ENCODE results near the gene PGBD1. TPM values are rescaled to one million over a fixed set of nuclear protein-coding genes. Genes with fewer than 3 reads are reported as not detected.
A peak's percentile ranks its signal among the peaks of the same experiment; 100 is the strongest.

PGBD1 gene
- total RNA-seq, 4 donors from 2014 or later: 6.5 to 7.7 (median 7.2) TPM

GRCh38 chr6:28258877-28259777, 22.2 kb upstream of the PGBD1 start, which contains the start of gene NKAPL:
Gene NKAPL (plus strand): TSS chr6:28259297. CDS start chr6:28259372, 75 bp downstream.
- peak; percentile 91 for ATAC-seq
- peaks cover 0 to 13% (median 0%) of the 10 kb centered on the region in 3 donors for H3K4me1 ChIP-seq
- peak within 1 kb of the TSS in 2 of 4 donors; percentile 3 to 45 for H3K27ac ChIP-seq
- H3K27me3 ChIP-seq: no peaks in the 10 kb centered on the region
- 16 to 20% methylated on average over 16 to 17 of the region's 58 CpGs for WGBS, 2 donors (ENCODE audit: low coverage in 1 of 2)
- TF ChIP-seq POLR2AphosphoS5 (IDR thresholded peaks at IDR 0.05): peak; percentile 46
- TF ChIP-seq POLR2A (IDR thresholded peaks at IDR 0.05): no peak
- H3K4me3 ChIP-seq: peak within 1 kb of the TSS; percentile 23 to 55
- no peaks in the 10 kb centered on the region for H3K36me3 ChIP-seq
- peaks cover 0 to 23% (median 3%) of the 10 kb centered on the region in 3 donors for H3K9me3 ChIP-seq

GRCh38 chr6:28263922-28264321, 17.4 kb upstream of the PGBD1 start:
- no peak for ATAC-seq
- no peaks in the 10 kb centered on the region for H3K36me3 ChIP-seq
- no peak overlapping the region for H3K27ac ChIP-seq
- H3K27me3 ChIP-seq: no peaks in the 10 kb centered on the region
- peaks cover 0 to 23% (median 3%) of the 10 kb centered on the region in 3 donors for H3K9me3 ChIP-seq
- TF ChIP-seq POLR2AphosphoS5 (IDR thresholded peaks at IDR 0.05) (no peak), CTCF (IDR thresholded peaks at IDR 0.05) (no peak)
- 38 to 48% methylated on average over 2 of the region's 2 CpGs for WGBS, 2 donors (ENCODE audit: low coverage in 1 of 2)
- no peak overlapping the region for H3K4me3 ChIP-seq
- H3K4me1 ChIP-seq: peaks cover 6 to 32% (median 7%) of the 10 kb centered on the region in 3 donors

- H3K27me3 ChIP-seq: no peaks in the 10 kb centered on the region
- WGBS, 2 donors (ENCODE audit: low coverage in 1 of 2): 57 to 66% methylated on average over 4 of the region's 4 CpGs
- TF ChIP-seq POLR2A (IDR thresholded peaks at IDR 0.05): no peak
- H3K4me1 ChIP-seq: peaks cover 6 to 28% (median 7%) of the 10 kb centered on the region in 3 donors
- H3K36me3 ChIP-seq: no peaks in the 10 kb centered on the region
- H3K4me3 ChIP-seq: no peak overlapping the region
- no peak for ATAC-seq
- peaks cover 0 to 15% (median 3%) of the 10 kb centered on the region in 3 donors for H3K9me3 ChIP-seq
- no peak overlapping the region for H3K27ac ChIP-seq
Measured at GRCh38 chr6:28264834-28265401, 16.5 kb upstream of the PGBD1 start.

- Histone ChIP-seq H3K4me1 (peaks cover 6 to 28% (median 7%) of the 10 kb centered on the region in 3 donors), H3K36me3 (peaks cover 0 to under 1% of the 10 kb centered on the region in 2 donors), H3K27ac (peak overlapping the region; percentile 83 to 92 (median 88)), H3K4me3 (peak overlapping the region; percentile 76 to 96), H3K9me3 (no peaks in the 10 kb centered on the region), H3K27me3 (no peaks in the 10 kb centered on the region)
- TF ChIP-seq POLR2AphosphoS5 (IDR thresholded peaks at IDR 0.05): no peak
- TF ChIP-seq CTCF (IDR thresholded peaks at IDR 0.05): no peak
- TF ChIP-seq EP300 (IDR thresholded peaks at IDR 0.05): no peak
- TF ChIP-seq POLR2A (IDR thresholded peaks at IDR 0.05): no peak
- ATAC-seq: no peak
- 0 to 2% methylated on average over 2 to 5 of the region's 5 CpGs for WGBS, 2 donors (ENCODE audit: low coverage in 1 of 2)
Measured at GRCh38 chr6:28266563-28266961, 14.8 kb upstream of the PGBD1 start.

- peaks cover 0 to 6% of the 10 kb centered on the region in 2 donors for H3K36me3 ChIP-seq
- H3K4me3 ChIP-seq: peak within 1 kb of the TSS; percentile 76 to 96
- WGBS, 2 donors (ENCODE audit: low coverage in 1 of 2): 0% methylated on average over 13 to 20 of the region's 32 CpGs
- peaks cover 6 to 28% (median 7%) of the 10 kb centered on the region in 3 donors for H3K4me1 ChIP-seq
- peak; percentile 96 for ATAC-seq
- H3K27me3 ChIP-seq: no peaks in the 10 kb centered on the region
- no peaks in the 10 kb centered on the region for H3K9me3 ChIP-seq
- no peak for TF ChIP-seq EP300 (IDR thresholded peaks at IDR 0.05)
- TF ChIP-seq POLR2A (IDR thresholded peaks at IDR 0.05): peak; percentile 36 to 45
- peak; percentile 70 for TF ChIP-seq POLR2AphosphoS5 (IDR thresholded peaks at IDR 0.05)
- H3K27ac ChIP-seq: peak within 1 kb of the TSS; percentile 83 to 92 (median 88)
Measured at GRCh38 chr6:28266962-28267694, 14.2 kb upstream of the PGBD1 start, which contains the start of gene ZSCAN26. Gene ZSCAN26 (plus strand): TSS chr6:28267143. CDS start chr6:28271920, 4,777 bp downstream.

- 0% methylated on average over 1 of the region's 1 CpG for WGBS, 2 donors (ENCODE audit: low coverage in 1 of 2)
- Histone ChIP-seq H3K27ac (peak overlapping the region in 3 of 4 donors; percentile 88 to 92 (median 89)), H3K4me1 (peaks cover 6 to 28% (median 7%) of the 10 kb centered on the region in 3 donors), H3K4me3 (peak overlapping the region; percentile 76 to 96), H3K27me3 (no peaks in the 10 kb centered on the region), H3K9me3 (no peaks in the 10 kb centered on the region), H3K36me3 (peaks cover 0 to 11% of the 10 kb centered on the region in 2 donors)
- ATAC-seq: no peak
- TF ChIP-seq CTCF (IDR thresholded peaks at IDR 0.05) (no peak), POLR2AphosphoS5 (IDR thresholded peaks at IDR 0.05) (no peak), POLR2A (IDR thresholded peaks at IDR 0.05) (no peak), EP300 (IDR thresholded peaks at IDR 0.05) (no peak)
Measured at GRCh38 chr6:28267695-28268059, 13.7 kb upstream of the PGBD1 start.

Measured in gastroesophageal sphincter (tissue), 4 donors.